Progenitor cell of endocrine pancreas (in vitro differentiated cells): ENCODE measurements around the gene ETNK2. TPM values are rescaled to one million over a fixed set of nuclear protein-coding genes. Genes with fewer than 3 reads are reported as not detected.

Experiments
- DNase-seq: peaks from one replicate; pipeline ENCODE4 v3.0.0; 2021; ENCODE audit warnings: low spot score; ENCODE audit not compliant: unreplicated experiment
- H3K27ac Mint-ChIP-seq: 2 replicates; pipeline ENCODE4 v1.8.0; 2021; ENCODE audit warnings: mild to moderate bottlenecking, moderate library complexity, mixed read lengths
- H3K27me3 Mint-ChIP-seq: 2 replicates; pipeline ENCODE4 v1.8.0; 2021; ENCODE audit warnings: mixed read lengths
- H3K36me3 Mint-ChIP-seq: 2 replicates; pipeline ENCODE4 v1.8.0; 2022; ENCODE audit warnings: mixed read lengths; ENCODE audit not compliant: insufficient read depth
- H3K4me1 Mint-ChIP-seq: 2 replicates; pipeline ENCODE4 v1.8.0; 2021; ENCODE audit warnings: low read depth, mixed read lengths
- H3K4me3 Mint-ChIP-seq: 2 replicates; pipeline ENCODE4 v1.8.0; 2021; ENCODE audit warnings: low read depth, mild to moderate bottlenecking, moderate library complexity, mixed read lengths
- H3K9me3 Mint-ChIP-seq: 2 replicates; pipeline ENCODE4 v1.8.0; 2021; ENCODE audit warnings: low read depth, mixed read lengths
- total RNA-seq: library from RNA; stranded (reverse); gene quantifications from 2 replicates; pipeline ENCODE4 v1.2.1, GENCODE V29; 2021
- TF ChIP-seq, protein P1 (sequence below): fragments of 200-600 bp; sonication (generic); IDR thresholded peaks from one replicate; pipeline ENCODE4 v1.5.0; 2021; ENCODE audit warnings: antibody characterized with exemption, mild to moderate bottlenecking; ENCODE audit not compliant: unreplicated experiment

Gene ETNK2
- total RNA-seq, 1 donor from 2014 or later: 22.6 TPM

DNA sequence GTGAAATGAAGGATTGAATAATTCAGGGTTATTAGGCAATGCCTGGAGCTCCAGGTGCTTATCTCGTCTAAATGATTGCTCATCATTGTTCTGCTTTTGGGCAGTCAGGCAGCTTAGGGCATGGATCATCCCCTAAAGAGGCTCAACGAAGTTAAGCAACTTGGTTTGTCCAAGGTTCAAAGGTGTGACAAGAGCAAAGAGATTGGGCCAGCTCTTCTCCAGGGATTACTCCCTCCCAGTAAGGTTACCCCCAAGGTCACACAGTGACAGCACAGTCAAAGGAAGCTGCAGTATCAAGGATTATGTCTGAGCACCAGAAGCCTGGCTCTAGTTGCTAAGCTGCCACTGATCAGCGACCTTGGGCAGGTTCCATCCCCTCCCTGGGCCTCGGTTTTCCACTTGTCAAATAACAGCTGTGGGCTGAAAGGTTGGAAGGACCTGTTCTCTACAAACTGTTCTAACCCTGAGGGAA lies 6.8 kb downstream of the ETNK2 start:
- Mint-ChIP-seq H3K27me3 (peaks cover 5% of the 10 kb centered on the region), H3K9me3 (no peaks in the 10 kb centered on the region), H3K4me1 (peaks cover 23% of the 10 kb centered on the region), H3K36me3 (peaks cover 7% of the 10 kb centered on the region), H3K27ac (no peak overlapping the region), H3K4me3 (no peak overlapping the region)
- no peak for DNase-seq
- TF ChIP-seq, protein P1, sequence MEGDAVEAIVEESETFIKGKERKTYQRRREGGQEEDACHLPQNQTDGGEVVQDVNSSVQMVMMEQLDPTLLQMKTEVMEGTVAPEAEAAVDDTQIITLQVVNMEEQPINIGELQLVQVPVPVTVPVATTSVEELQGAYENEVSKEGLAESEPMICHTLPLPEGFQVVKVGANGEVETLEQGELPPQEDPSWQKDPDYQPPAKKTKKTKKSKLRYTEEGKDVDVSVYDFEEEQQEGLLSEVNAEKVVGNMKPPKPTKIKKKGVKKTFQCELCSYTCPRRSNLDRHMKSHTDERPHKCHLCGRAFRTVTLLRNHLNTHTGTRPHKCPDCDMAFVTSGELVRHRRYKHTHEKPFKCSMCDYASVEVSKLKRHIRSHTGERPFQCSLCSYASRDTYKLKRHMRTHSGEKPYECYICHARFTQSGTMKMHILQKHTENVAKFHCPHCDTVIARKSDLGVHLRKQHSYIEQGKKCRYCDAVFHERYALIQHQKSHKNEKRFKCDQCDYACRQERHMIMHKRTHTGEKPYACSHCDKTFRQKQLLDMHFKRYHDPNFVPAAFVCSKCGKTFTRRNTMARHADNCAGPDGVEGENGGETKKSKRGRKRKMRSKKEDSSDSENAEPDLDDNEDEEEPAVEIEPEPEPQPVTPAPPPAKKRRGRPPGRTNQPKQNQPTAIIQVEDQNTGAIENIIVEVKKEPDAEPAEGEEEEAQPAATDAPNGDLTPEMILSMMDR: no peak

DNA sequence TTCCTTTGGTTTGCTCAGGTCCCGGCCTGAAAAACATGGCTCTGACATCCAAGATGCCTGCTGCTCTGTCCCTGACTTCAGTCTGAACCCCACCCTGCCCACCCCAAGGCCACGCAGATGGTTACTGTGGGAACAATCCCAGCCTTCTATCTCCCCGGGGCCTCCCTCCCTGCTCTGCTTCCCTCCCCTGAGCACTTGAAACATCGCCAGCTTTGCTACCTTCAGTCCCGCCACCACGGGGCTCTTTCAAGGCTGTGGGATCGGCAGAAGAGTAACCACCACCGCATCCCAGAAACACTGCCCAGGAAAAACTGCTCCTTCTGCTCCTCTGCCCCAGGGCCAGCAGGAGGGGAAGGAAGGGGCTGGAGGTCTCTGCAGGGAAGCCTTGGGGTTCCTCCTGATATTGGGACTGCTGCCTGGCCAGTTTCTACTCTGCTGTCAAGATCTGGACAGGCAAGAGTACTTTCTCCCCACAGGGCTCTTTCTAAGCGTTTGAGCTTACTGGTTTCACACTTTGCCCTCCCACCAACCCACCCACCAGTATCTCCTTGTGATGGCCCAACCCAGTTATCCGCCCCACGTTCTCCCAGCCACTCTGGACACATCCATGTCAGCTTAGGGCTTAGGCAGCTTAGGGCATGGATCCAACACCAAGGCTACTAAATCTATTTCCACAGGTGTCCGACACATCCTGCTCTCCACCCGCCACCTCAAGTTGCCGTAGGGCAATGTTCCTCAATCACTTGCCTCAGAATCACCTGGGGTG lies 8.4 kb downstream of the ETNK2 start:
- Mint-ChIP-seq H3K27me3 (no peaks in the 10 kb centered on the region), H3K4me3 (no peak overlapping the region), H3K9me3 (no peaks in the 10 kb centered on the region), H3K36me3 (peaks cover 12% of the 10 kb centered on the region), H3K27ac (no peak overlapping the region), H3K4me1 (peaks cover 24% of the 10 kb centered on the region)
- DNase-seq: no peak
- TF ChIP-seq, protein P1: no peak

DNA sequence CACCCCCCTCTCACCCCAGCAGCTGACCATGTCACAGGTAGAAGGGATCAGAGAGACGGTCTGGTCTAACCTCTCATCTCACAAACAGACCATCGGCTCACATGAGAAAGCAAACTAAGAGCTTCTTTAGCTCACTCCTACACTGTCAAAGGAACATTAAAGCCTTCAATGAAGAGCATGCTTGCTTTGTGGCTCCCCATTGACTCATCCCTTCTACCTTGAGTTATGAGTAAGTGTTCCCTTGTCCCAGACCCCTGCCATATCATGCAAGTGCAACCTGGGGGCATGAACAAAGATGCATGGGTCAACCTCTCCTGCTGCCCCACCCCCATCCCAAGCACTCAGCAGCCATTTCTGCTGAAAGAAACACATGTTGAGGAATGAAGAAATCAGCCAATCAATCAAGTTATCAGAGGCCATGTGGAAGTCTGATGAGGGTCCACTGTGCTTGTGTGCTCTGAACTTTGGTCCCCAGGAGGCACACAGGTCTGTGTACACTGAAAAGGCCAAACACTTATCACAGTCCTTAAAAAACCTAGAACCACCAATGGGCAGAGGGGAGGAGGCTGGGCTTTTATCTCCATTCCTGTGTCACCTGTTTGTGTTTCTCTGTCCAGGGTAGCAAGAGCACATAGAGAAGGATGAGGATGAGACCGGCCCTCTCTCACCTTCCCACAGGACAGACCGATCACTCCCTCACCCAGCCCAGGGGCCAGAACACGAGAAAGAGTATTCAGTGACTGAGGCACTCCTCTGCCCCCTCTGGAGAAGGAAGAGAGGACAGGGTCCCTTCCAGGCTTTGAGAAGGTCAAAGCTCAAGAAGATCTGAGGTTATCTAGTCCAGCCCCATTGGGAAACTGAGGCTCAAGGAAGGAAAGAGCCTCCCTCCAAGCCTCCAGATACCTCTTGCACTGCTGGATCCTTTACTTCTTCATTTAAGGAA lies 9.5 kb downstream of the ETNK2 start:
- Mint-ChIP-seq H3K27ac (peak overlapping the region; percentile 74), H3K4me3 (peak overlapping the region; percentile 8), H3K9me3 (no peaks in the 10 kb centered on the region), H3K4me1 (peaks cover 24% of the 10 kb centered on the region), H3K36me3 (peaks cover 12% of the 10 kb centered on the region), H3K27me3 (no peaks in the 10 kb centered on the region)
- TF ChIP-seq, protein P1: peak; percentile 33
- no peak for DNase-seq

DNA sequence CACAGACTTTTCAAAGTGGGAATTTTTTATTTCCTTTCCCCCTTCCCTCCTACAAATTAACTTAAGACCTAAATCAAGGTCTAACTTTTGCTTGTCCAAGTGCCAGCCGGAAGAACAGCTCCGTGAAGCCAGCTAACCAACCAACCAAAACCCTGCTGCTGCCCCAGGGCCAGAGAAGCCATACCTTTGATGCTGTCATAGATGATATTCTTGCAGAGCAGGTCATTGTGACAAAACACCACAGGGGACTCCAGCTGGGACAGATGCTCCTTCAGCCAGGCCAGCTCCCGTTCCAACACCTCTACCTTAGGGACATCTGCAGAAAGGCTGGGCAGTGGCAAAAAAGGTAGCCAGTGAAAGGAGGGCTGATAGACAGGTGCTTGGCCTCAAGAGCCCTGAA lies 10.7 kb downstream of the ETNK2 start:
- H3K36me3 Mint-ChIP-seq: peaks cover 12% of the 10 kb centered on the region
- H3K9me3 Mint-ChIP-seq: no peaks in the 10 kb centered on the region
- DNase-seq: no peak
- H3K4me3 Mint-ChIP-seq: no peak overlapping the region
- H3K27me3 Mint-ChIP-seq: no peaks in the 10 kb centered on the region
- TF ChIP-seq, protein P1: no peak
- peak overlapping the region; percentile 6 for H3K27ac Mint-ChIP-seq
- peaks cover 24% of the 10 kb centered on the region for H3K4me1 Mint-ChIP-seq

DNA sequence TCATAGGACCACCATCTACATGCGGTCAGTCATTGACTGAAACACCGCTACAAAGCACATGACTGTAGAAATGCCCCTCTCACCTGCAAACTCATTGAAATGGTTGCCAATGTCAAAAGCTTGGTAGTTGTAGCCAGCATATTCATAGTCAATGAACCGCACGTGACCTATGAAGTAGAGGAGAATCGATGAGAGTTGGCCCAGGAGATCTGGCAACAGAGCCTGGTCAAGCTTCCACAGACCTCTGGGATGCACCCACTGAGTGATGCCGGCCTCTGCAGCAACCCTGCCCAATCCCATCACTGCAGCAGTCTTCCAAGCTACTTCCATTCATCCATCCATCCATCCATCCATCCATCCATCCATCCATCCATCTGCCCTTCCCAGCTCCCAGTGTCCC lies 11.9 kb downstream of the ETNK2 start:
- peaks cover 10% of the 10 kb centered on the region for H3K36me3 Mint-ChIP-seq

More for the DNA sequence above, 11.9 kb downstream of the ETNK2 start:
- Mint-ChIP-seq H3K4me1 (peaks cover 24% of the 10 kb centered on the region), H3K27ac (no peak overlapping the region), H3K4me3 (no peak overlapping the region), H3K27me3 (no peaks in the 10 kb centered on the region), H3K9me3 (no peaks in the 10 kb centered on the region)
- no peak for DNase-seq
- TF ChIP-seq, protein P1: no peak
